B cell (primary cell): Measurements from ENCODE around the gene S1PR3.

Experiments used
- CTCF ChIP-seq: fragments of 200-600 bp; IDR thresholded peaks from one replicate; pipeline ENCODE4 v1.8.0; 2022; ENCODE audit warnings: antibody characterized with exemption, mild to moderate bottlenecking
- EZH2 ChIP-seq: IDR thresholded peaks from 2 replicates; pipeline ENCODE4 v1.6.1; 2012; ENCODE audit warnings: borderline replicate concordance, low read depth, mild to moderate bottlenecking, moderate library complexity, low read length; ENCODE audit not compliant: insufficient read depth, poor library complexity, severe bottlenecking

DNA sequence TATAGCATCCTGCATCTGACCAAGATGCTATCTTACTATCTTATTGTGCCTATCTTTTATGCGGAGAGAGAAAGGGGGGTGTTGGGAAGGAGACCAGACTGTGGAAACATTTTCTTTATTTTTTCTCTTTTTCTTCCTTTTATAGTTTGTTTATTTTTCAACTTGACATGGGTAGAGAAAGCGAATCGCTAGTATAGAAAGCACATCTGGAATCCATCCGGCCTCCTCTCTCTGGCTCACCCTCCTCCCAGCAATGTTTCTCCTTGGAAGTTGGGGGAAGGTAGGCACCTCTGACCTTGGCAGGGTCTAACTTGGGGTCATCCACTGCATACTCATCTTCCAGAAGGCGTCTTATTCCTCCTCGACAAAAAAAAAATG lies 3.9 kb downstream of the S1PR3 start:
- no peak for TF ChIP-seq CTCF
- TF ChIP-seq EZH2 = no peak
